Gastroesophageal sphincter (tissue), 3 donors: ENCODE results near the gene UCHL3.

Source experiments
- EP300 ChIP-seq: sonication (generic); formaldehyde crosslinking; IDR thresholded peaks from one replicate; pipeline ENCODE4 v1.6.1; 2017; ENCODE audit warnings: antibody characterized with exemption, mild to moderate bottlenecking
- TF ChIP-seq, protein P1 (sequence below), 4 experiments: fragments of 200-600 bp in 2 of 4; fragments of 450-650 bp in 2 of 4; sonication (generic) in 1 of 4; IDR thresholded peaks; one replicate each; pipeline ENCODE4 v1.5.1; 2017 to 2019; ENCODE audit warnings: antibody characterized with exemption in 4 of 4, mild to moderate bottlenecking in 2 of 4, moderate library complexity in 2 of 4

DNA sequence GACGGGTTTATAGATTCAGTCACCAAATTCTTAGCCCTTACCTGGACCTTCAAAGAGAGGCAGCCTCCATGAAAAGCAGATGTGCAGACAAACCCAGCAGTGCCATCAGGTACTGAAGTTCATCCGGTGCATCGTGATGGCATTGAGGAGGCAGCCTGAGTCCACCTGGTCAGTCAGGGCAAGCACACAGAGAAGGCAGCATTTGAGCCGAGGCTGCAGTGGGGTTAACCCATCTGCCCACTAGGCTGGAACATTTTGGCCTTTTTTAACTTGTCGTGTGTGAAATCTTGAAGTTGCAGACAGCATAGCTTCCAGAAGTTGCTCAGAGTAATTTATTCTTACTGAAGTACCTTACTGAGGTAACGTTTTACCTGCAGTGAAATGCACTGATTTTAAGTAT is 91.4 kb downstream of the UCHL3 start:
- TF ChIP-seq, protein P1, sequence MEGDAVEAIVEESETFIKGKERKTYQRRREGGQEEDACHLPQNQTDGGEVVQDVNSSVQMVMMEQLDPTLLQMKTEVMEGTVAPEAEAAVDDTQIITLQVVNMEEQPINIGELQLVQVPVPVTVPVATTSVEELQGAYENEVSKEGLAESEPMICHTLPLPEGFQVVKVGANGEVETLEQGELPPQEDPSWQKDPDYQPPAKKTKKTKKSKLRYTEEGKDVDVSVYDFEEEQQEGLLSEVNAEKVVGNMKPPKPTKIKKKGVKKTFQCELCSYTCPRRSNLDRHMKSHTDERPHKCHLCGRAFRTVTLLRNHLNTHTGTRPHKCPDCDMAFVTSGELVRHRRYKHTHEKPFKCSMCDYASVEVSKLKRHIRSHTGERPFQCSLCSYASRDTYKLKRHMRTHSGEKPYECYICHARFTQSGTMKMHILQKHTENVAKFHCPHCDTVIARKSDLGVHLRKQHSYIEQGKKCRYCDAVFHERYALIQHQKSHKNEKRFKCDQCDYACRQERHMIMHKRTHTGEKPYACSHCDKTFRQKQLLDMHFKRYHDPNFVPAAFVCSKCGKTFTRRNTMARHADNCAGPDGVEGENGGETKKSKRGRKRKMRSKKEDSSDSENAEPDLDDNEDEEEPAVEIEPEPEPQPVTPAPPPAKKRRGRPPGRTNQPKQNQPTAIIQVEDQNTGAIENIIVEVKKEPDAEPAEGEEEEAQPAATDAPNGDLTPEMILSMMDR (IDR thresholded peaks at IDR 0.05): no peak
- no peak for TF ChIP-seq EP300
